ENCODE data around the gene PHF12.

DNA sequence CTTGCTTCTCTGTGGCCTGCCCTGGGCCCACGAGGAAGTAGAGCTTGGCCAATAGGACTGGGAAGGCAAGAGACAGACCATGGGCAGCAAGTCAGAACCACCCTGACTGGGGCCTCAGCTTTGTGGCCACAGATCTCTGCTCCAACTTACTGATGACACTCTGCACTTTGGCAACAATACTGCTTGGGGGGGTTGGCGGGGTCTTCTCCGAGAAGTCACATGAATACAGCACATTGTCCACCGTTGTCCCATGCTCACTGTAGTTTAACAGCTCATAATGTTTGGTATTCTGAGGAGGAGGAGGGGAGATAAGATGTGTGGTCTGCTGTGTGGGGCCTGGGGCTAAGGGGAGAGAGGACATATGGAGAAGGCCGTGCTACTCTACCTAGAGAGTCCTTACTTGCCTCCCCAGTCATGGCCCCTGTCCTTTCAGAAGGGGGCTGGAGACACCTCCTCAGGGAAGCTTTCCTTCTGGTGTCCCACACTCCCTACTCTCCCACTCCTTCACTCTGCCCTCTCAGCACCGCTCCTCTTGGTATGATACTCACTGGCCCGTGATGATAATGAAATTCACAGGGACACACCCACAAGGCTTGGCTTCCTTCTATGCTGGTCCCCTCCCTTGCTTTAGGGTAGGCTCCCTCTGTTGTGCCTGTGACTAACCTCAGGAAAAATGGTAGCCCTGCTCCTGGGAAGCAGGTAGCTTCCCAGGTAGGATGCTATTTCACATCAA lies 44.4 kb downstream of the PHF12 start:
- TF ChIP-seq CTCF (conservative IDR thresholded peaks at IDR 0.05; ENCODE audit: low read depth in 2 of 2) (no peak), POLR2AphosphoS5 (IDR thresholded peaks at IDR 0.05; ENCODE audit: low read depth) (no peak; the same call in 1 of the 2 replicates), EZH2 (IDR thresholded peaks at IDR 0.05; ENCODE audit: low read depth, unreplicated experiment) (no peak), CREB1 (CRISPR knock-in tag; IDR thresholded peaks at IDR 0.05; ENCODE audit: low read depth) (no peak), EZH2phosphoT487 (IDR thresholded peaks at IDR 0.05; ENCODE audit: unreplicated experiment) (no peak), ZNF114 (CRISPR knock-in tag; IDR thresholded peaks at IDR 0.05) (no peak), ETS1 (IDR thresholded peaks at IDR 0.05) (no peak), JUNB (IDR thresholded peaks at IDR 0.05; ENCODE audit: unreplicated experiment) (no peak), ZNF331 (CRISPR knock-in tag; IDR thresholded peaks at IDR 0.05; ENCODE audit: low read depth) (no peak), NANOG (IDR thresholded peaks at IDR 0.05; ENCODE audit: borderline replicate concordance) (no peak), STAT1 (IDR thresholded peaks at IDR 0.05; ENCODE audit: unreplicated experiment) (no peak), ZNF462 (CRISPR knock-in tag; IDR thresholded peaks at IDR 0.05) (no peak)
- TF ChIP-seq, protein P1, sequence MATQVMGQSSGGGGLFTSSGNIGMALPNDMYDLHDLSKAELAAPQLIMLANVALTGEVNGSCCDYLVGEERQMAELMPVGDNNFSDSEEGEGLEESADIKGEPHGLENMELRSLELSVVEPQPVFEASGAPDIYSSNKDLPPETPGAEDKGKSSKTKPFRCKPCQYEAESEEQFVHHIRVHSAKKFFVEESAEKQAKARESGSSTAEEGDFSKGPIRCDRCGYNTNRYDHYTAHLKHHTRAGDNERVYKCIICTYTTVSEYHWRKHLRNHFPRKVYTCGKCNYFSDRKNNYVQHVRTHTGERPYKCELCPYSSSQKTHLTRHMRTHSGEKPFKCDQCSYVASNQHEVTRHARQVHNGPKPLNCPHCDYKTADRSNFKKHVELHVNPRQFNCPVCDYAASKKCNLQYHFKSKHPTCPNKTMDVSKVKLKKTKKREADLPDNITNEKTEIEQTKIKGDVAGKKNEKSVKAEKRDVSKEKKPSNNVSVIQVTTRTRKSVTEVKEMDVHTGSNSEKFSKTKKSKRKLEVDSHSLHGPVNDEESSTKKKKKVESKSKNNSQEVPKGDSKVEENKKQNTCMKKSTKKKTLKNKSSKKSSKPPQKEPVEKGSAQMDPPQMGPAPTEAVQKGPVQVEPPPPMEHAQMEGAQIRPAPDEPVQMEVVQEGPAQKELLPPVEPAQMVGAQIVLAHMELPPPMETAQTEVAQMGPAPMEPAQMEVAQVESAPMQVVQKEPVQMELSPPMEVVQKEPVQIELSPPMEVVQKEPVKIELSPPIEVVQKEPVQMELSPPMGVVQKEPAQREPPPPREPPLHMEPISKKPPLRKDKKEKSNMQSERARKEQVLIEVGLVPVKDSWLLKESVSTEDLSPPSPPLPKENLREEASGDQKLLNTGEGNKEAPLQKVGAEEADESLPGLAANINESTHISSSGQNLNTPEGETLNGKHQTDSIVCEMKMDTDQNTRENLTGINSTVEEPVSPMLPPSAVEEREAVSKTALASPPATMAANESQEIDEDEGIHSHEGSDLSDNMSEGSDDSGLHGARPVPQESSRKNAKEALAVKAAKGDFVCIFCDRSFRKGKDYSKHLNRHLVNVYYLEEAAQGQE (IDR thresholded peaks at IDR 0.05; ENCODE audit: unreplicated experiment), result no peak

Measured in GM23338 (cell line).